HepG2 (cell line): ENCODE data around the gene NFATC3. TPM values are rescaled to one million over a fixed set of nuclear protein-coding genes. Genes with fewer than 3 reads are reported as not detected.

Source experiments
- ATF1 ChIP-seq: IDR thresholded peaks from 2 replicates; pipeline ENCODE4 v1.6.1; 2016; ENCODE audit warnings: mild to moderate bottlenecking, control low read depth
- CBX2 ChIP-seq, 2 experiments: fragments of 200-600 bp in 1 of 2; sonication (generic); formaldehyde crosslinking in 1 of 2; IDR thresholded peaks; 2 replicates each; pipeline versions ENCODE4 v1.7.0 to v1.8.1; 2018 to 2022; ENCODE audit warnings: low read depth in 2 of 2, low read length in 1 of 2, mild to moderate bottlenecking in 1 of 2, missing genetic modification reagents in 1 of 2
- HCFC1 ChIP-seq: fragments of 150-350 bp; IDR thresholded peaks from 2 replicates; pipeline ENCODE4 v1.6.1; 2014; ENCODE audit warnings: low read depth, low read length
- IKZF4 ChIP-seq: sonication (generic); formaldehyde crosslinking; IDR thresholded peaks from 2 replicates; pipeline ENCODE4 v1.5.1; 2020; ENCODE audit warnings: borderline replicate concordance, mild to moderate bottlenecking, low read depth, missing genetic modification reagents; ENCODE audit errors: not compliant biosample characterization
- JDP2 ChIP-seq: sonication (generic); formaldehyde crosslinking; IDR thresholded peaks from 2 replicates; pipeline ENCODE4 v1.8.1; 2022; ENCODE audit warnings: missing genetic modification reagents, borderline replicate concordance
- MBNL3 ChIP-seq: fragments of 250-450 bp; sonication (Bioruptor Pico); conservative IDR thresholded peaks from 2 replicates; pipeline ENCODE4 v1.8.0; 2022; ENCODE audit warnings: mild to moderate bottlenecking, inconsistent platforms
- NRL ChIP-seq: sonication (generic); formaldehyde crosslinking; IDR thresholded peaks from 2 replicates; pipeline ENCODE4 v1.5.0; 2020; ENCODE audit warnings: missing genetic modification reagents, mild to moderate bottlenecking, moderate library complexity, borderline replicate concordance
- SMC3 ChIP-seq: IDR thresholded peaks from 2 replicates; pipeline ENCODE4 v1.6.1; 2011; ENCODE audit warnings: low read length, improper control_type of control experiment
- SOX6 ChIP-seq, 2 experiments: fragments of 450-650 bp in 1 of 2; sonication (generic) in 1 of 2; formaldehyde crosslinking in 1 of 2; IDR thresholded peaks; 2 replicates each; pipeline versions ENCODE4 v1.4.0 to v1.6.1; 2017 to 2020; ENCODE audit warnings: antibody characterized with exemption in 1 of 2, mild to moderate bottlenecking in 1 of 2, missing genetic modification reagents in 1 of 2
- SP140L ChIP-seq: sonication (generic); formaldehyde crosslinking; IDR thresholded peaks from 2 replicates; pipeline ENCODE4 v1.4.0; 2020; ENCODE audit warnings: missing genetic modification reagents, borderline replicate concordance
- ZFP62 ChIP-seq: sonication (generic); formaldehyde crosslinking; IDR thresholded peaks from 2 replicates; pipeline ENCODE4 v1.4.0; 2020; ENCODE audit warnings: missing genetic modification reagents
- ZFY ChIP-seq: sonication (generic); formaldehyde crosslinking; IDR thresholded peaks from 2 replicates; pipeline ENCODE4 v1.4.0; 2020; ENCODE audit warnings: missing genetic modification reagents
- ZNF225 ChIP-seq: sonication (generic); formaldehyde crosslinking; IDR thresholded peaks from 2 replicates; pipeline ENCODE4 v1.4.0; 2020; ENCODE audit warnings: mild to moderate bottlenecking, missing genetic modification reagents
- ZNF432 ChIP-seq: sonication (generic); formaldehyde crosslinking; IDR thresholded peaks from 2 replicates; pipeline ENCODE4 v1.5.0; 2020; ENCODE audit warnings: missing genetic modification reagents, mild to moderate bottlenecking, borderline replicate concordance
- ZNF557 ChIP-seq: sonication (generic); formaldehyde crosslinking; IDR thresholded peaks from 2 replicates; pipeline ENCODE4 v1.4.0; 2020; ENCODE audit warnings: missing genetic modification reagents
- ZNF563 ChIP-seq: sonication (generic); formaldehyde crosslinking; IDR thresholded peaks from 2 replicates; pipeline ENCODE4 v1.8.0; 2022; ENCODE audit warnings: mild to moderate bottlenecking, moderate library complexity, missing genetic modification reagents
- ZNF674 ChIP-seq: sonication (generic); formaldehyde crosslinking; IDR thresholded peaks from 2 replicates; pipeline ENCODE4 v1.5.0; 2020; ENCODE audit warnings: low read depth, mild to moderate bottlenecking, missing genetic modification reagents
- ZNF782 ChIP-seq: sonication (generic); formaldehyde crosslinking; IDR thresholded peaks from 2 replicates; pipeline ENCODE4 v1.4.0; 2020; ENCODE audit warnings: missing genetic modification reagents, mild to moderate bottlenecking, borderline replicate concordance
- polyA plus RNA-seq, 8 experiments: library from polyadenylated mRNA; depleted of rRNA in 3 of 8; stranded (reverse) in 7 of 8; unstranded in 1 of 8; fragments of >200 nt; fragmentation: Illumina TruSeq in 4 of 8; extraction: Trizol in 4 of 8; gene quantifications; 2 replicates each; pipeline versions ENCODE4 v1.2.1 to v1.2.3, GENCODE V29; 2011 to 2016; ENCODE audit warnings: low read depth in 4 of 8, missing spikeins in 1 of 8, mixed read lengths in 1 of 8; ENCODE audit not compliant: insufficient read depth in 1 of 8
- total RNA-seq, 5 experiments: library from RNA; depleted of rRNA; stranded (reverse); fragments of >200 nt; fragmentation: Illumina TruSeq; extraction: Trizol; gene quantifications; 2 replicates each; pipeline ENCODE4 v1.2.3, GENCODE V29; 2016; ENCODE audit warnings: low read depth in 1 of 5
- TF ChIP-seq, protein P1 (sequence below): sonication (generic); formaldehyde crosslinking; IDR thresholded peaks from 2 replicates; pipeline ENCODE4 v1.5.0; 2020; ENCODE audit warnings: mild to moderate bottlenecking, missing genetic modification reagents
- TF ChIP-seq, protein P2 (sequence below): sonication (generic); formaldehyde crosslinking; IDR thresholded peaks from 2 replicates; pipeline ENCODE4; 2020; ENCODE audit warnings: missing genetic modification reagents, mild to moderate bottlenecking, borderline replicate concordance
- TF ChIP-seq, protein P3 (sequence below): sonication (generic); formaldehyde crosslinking; IDR thresholded peaks from 2 replicates; pipeline ENCODE4 v1.4.0; 2020; ENCODE audit warnings: missing genetic modification reagents

Gene NFATC3
- total and polyA plus RNA-seq, 2 of the 13 experiments (the other 11 are each of a cell fraction or from before 2014, with no cell fraction given), result 52.6 to 62.7 TPM

DNA sequence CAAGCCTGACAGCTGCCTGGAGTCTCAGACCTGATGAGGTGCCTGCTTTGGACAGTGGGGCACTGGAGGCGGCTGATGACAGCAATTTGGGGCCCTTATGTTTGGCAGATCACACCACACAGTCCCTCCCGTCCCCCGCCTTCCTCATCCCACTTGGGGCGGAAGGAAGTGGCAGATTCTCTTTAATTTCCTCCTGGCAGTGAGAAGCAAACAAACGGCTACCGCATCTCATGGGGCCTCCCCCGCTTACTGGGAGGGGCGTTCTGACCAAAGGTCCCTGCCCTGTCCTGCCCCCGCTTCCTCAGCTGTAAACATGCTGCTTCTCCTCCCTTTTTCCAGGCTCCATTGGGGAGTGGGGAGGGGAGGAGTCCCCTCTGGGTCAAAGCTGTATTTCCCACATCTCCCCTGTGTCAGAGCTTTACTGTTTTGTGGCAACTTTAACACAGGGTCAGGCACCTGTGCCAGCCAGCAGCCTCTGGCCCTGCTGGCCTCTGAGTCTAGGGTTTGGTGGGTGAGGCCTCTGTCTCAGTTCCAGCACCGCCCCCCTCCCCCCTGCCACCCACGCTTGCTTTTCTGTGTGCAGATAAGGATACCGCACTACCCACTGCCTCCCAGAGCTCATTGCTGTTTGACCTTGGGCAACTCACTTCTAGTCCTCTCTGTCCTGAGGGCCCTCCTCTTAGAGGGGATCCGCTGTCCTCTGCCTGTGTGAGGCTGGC lies 5.4 kb upstream of the NFATC3 start (continued):
- TF ChIP-seq MBNL3 (CRISPR knock-in tag) (no peak), JDP2 (CRISPR knock-in tag) (no peak), ZNF563 (0 out of 2 replicates have a peak, but pooled peaks have one; percentile 40), NRL (CRISPR knock-in tag) (peak; percentile 76; the same call in 1 of the 2 replicates), ZNF432 (CRISPR knock-in tag) (no peak), SMC3 (no peak; the same call in 1 of the 2 replicates), ZNF674 (no peak; the same call in 1 of the 2 replicates), HCFC1 (0 out of 2 replicates have a peak, but pooled peaks have one; percentile 15), ZNF557 (CRISPR knock-in tag) (peak; percentile 97), ZFP62 (CRISPR knock-in tag) (no peak), IKZF4 (CRISPR knock-in tag) (no peak), CBX2 (IDR thresholded peaks at IDR 0.05; ENCODE audit: low read depth, low read length) (no peak), CBX2 (CRISPR knock-in tag; IDR thresholded peaks at IDR 0.05; ENCODE audit: low read depth) (no peak), ATF1 (CRISPR knock-in tag) (no peak), ZNF225 (CRISPR knock-in tag) (no peak; the same call in 1 of the 2 replicates), SOX6 (IDR thresholded peaks at IDR 0.05) (no peak), SOX6 (CRISPR knock-in tag; IDR thresholded peaks at IDR 0.05) (peak; percentile 91), ZNF782 (CRISPR knock-in tag) (no peak), SP140L (CRISPR knock-in tag) (no peak), ZFY (CRISPR knock-in tag) (peak; percentile 79)
- TF ChIP-seq, protein P1, sequence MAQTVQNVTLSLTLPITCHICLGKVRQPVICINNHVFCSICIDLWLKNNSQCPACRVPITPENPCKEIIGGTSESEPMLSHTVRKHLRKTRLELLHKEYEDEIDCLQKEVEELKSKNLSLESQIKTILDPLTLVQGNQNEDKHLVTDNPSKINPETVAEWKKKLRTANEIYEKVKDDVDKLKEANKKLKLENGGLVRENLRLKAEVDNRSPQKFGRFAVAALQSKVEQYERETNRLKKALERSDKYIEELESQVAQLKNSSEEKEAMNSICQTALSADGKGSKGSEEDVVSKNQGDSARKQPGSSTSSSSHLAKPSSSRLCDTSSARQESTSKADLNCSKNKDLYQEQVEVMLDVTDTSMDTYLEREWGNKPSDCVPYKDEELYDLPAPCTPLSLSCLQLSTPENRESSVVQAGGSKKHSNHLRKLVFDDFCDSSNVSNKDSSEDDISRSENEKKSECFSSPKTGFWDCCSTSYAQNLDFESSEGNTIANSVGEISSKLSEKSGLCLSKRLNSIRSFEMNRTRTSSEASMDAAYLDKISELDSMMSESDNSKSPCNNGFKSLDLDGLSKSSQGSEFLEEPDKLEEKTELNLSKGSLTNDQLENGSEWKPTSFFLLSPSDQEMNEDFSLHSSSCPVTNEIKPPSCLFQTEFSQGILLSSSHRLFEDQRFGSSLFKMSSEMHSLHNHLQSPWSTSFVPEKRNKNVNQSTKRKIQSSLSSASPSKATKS (CRISPR knock-in tag), result no peak; the same call in 1 of the 2 replicates
- TF ChIP-seq, protein P2, sequence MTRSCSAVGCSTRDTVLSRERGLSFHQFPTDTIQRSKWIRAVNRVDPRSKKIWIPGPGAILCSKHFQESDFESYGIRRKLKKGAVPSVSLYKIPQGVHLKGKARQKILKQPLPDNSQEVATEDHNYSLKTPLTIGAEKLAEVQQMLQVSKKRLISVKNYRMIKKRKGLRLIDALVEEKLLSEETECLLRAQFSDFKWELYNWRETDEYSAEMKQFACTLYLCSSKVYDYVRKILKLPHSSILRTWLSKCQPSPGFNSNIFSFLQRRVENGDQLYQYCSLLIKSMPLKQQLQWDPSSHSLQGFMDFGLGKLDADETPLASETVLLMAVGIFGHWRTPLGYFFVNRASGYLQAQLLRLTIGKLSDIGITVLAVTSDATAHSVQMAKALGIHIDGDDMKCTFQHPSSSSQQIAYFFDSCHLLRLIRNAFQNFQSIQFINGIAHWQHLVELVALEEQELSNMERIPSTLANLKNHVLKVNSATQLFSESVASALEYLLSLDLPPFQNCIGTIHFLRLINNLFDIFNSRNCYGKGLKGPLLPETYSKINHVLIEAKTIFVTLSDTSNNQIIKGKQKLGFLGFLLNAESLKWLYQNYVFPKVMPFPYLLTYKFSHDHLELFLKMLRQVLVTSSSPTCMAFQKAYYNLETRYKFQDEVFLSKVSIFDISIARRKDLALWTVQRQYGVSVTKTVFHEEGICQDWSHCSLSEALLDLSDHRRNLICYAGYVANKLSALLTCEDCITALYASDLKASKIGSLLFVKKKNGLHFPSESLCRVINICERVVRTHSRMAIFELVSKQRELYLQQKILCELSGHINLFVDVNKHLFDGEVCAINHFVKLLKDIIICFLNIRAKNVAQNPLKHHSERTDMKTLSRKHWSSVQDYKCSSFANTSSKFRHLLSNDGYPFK, result peak; percentile 83; the same call in 1 of the 2 replicates
- TF ChIP-seq, protein P3, sequence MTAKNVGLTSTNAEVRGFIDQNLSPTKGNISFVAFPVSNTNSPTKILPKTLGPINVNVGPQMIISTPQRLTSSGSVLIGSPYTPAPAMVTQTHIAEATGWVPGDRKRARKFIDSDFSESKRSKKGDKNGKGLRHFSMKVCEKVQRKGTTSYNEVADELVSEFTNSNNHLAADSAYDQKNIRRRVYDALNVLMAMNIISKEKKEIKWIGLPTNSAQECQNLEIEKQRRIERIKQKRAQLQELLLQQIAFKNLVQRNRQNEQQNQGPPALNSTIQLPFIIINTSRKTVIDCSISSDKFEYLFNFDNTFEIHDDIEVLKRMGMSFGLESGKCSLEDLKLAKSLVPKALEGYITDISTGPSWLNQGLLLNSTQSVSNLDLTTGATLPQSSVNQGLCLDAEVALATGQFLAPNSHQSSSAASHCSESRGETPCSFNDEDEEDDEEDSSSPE (CRISPR knock-in tag), result peak; percentile 79
